ENCODE data around the gene CABLES2. TPM values are rescaled to one million over a fixed set of nuclear protein-coding genes. Genes with fewer than 3 reads are reported as not detected.

The CABLES2 gene
- total and polyA plus RNA-seq, 2 donors (not counting 3 experiments of a cell fraction or from before 2014, with no cell fraction given) = 7.8 to 9.9 TPM

GRCh38 chr20:62430866-62431447 is 23.9 kb upstream of the CABLES2 start:
- peaks cover 23 to 26% of the 10 kb centered on the region in 2 experiments for H3K27me3 ChIP-seq (ENCODE audit: control insufficient read depth in 2 of 2, insufficient read depth in 2 of 2, low read length in 2 of 2)

More at GRCh38 chr20:62430866-62431447, 23.9 kb upstream of the CABLES2 start:
- Histone ChIP-seq H3K4me2 (ENCODE audit: insufficient read depth, low read length) (no peak overlapping the region), H3K36me3 (ENCODE audit: control insufficient read depth in 2 of 2, extremely low read depth in 1 of 2, insufficient read depth in 2 of 2, low read length in 2 of 2) (no peaks in the 10 kb centered on the region), H3K4me3 (replicated peaks in 1 of 3; ENCODE audit: insufficient read depth in 1 of 3, low read depth in 1 of 3, low read length in 3 of 3) (no peak overlapping the region), H4K20me1 (replicated peaks; ENCODE audit: control insufficient read depth, extremely low read depth, insufficient read depth, low read length) (no peaks in the 10 kb centered on the region), H3K9ac (replicated peaks; ENCODE audit: extremely low read depth, insufficient read depth, low read length) (no peak overlapping the region), H3K9me3 (replicated peaks; ENCODE audit: control insufficient read depth, insufficient read depth, low read length) (no peaks in the 10 kb centered on the region), H3K79me2 (ENCODE audit: control insufficient read depth, insufficient read depth, low read length) (no peaks in the 10 kb centered on the region), H3K27ac (ENCODE audit: insufficient read depth, low read depth, low read length) (no peak overlapping the region), H2AFZ (ENCODE audit: low read depth, low read length) (no peak overlapping the region), H3K9me1 (replicated peaks; ENCODE audit: control insufficient read depth, extremely low read depth, insufficient read depth, low read length) (no peaks in the 10 kb centered on the region), H3K4me1 (ENCODE audit: control insufficient read depth, extremely low read depth, insufficient read depth, low read length) (no peaks in the 10 kb centered on the region)
- ChIA-PET POLR2A (no interaction called here), CTCF (interaction anchor here (1.0 kb wide), 1 partner anchor 21 kb away, joined by 3 read pairs; no protein-coding TSS in a partner anchor)
- DNase-seq (ENCODE audit: low read depth, low spot score) = no peak
- TF ChIP-seq FOS (IDR thresholded peaks at IDR 0.05; ENCODE audit: borderline replicate concordance, insufficient read depth, low read length) (no peak), POLR2AphosphoS5 (IDR thresholded peaks at IDR 0.05; ENCODE audit: insufficient read depth, low read depth, low read length) (no peak), JUN (IDR thresholded peaks at IDR 0.05; ENCODE audit: borderline replicate concordance, insufficient read depth, insufficient read length, low read depth) (no peak), POLR2A (IDR thresholded peaks at IDR 0.05; ENCODE audit: low read depth, low read length) (no peak), EZH2 (IDR thresholded peaks at IDR 0.05; ENCODE audit: borderline replicate concordance, low read depth, low read length, severe bottlenecking) (no peak), GATA2 (IDR thresholded peaks at IDR 0.05; ENCODE audit: insufficient read depth, insufficient read length, low read depth, low read length) (no peak), MYC (IDR thresholded peaks at IDR 0.05; ENCODE audit: low read depth, low read length) (no peak)
- TF ChIP-seq, protein P1, sequence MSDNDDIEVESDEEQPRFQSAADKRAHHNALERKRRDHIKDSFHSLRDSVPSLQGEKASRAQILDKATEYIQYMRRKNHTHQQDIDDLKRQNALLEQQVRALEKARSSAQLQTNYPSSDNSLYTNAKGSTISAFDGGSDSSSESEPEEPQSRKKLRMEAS (IDR thresholded peaks at IDR 0.05; ENCODE audit: insufficient read depth, insufficient read length) = no peak
- TF ChIP-seq, protein P2, sequence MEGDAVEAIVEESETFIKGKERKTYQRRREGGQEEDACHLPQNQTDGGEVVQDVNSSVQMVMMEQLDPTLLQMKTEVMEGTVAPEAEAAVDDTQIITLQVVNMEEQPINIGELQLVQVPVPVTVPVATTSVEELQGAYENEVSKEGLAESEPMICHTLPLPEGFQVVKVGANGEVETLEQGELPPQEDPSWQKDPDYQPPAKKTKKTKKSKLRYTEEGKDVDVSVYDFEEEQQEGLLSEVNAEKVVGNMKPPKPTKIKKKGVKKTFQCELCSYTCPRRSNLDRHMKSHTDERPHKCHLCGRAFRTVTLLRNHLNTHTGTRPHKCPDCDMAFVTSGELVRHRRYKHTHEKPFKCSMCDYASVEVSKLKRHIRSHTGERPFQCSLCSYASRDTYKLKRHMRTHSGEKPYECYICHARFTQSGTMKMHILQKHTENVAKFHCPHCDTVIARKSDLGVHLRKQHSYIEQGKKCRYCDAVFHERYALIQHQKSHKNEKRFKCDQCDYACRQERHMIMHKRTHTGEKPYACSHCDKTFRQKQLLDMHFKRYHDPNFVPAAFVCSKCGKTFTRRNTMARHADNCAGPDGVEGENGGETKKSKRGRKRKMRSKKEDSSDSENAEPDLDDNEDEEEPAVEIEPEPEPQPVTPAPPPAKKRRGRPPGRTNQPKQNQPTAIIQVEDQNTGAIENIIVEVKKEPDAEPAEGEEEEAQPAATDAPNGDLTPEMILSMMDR (IDR thresholded peaks at IDR 0.05; ENCODE audit: extremely low read depth in 1 of 2, insufficient read depth in 1 of 2, low read depth in 1 of 2, low read length in 2 of 2) = no peak
- dilution Hi-C loops (cut with MboI; ENCODE audit: extremely low pct_ligation_motif_present, low sequenced_read_pairs) (no loop called here), intact Hi-C loops (cut with micrococcal nuclease) (no loop called here)
- BruUV-seq (replicated peaks) = no TSS peak
- FAIRE-seq = no peak
